Activated CD8-positive, alpha-beta T cell treated with anti-CD3 and anti-CD28 coated beads for 36 hours (primary cell): ENCODE results near the gene NRP1. TPM values are rescaled to one million over a fixed set of nuclear protein-coding genes. Genes with fewer than 3 reads are reported as not detected.

ENCODE experiments used
- ATAC-seq: fragments of 200-7000 bp; cut with Tn5 transposase; one replicate; pipeline ENCODE4 v1.10.0; 2021; ENCODE audit warnings: mild to moderate bottlenecking, moderate library complexity
- CTCF ChIA-PET: fragments of 350-600 bp; sonication (Branson Sonifier 250); formaldehyde crosslinking; loops from one replicate; lab custom pipeline; 2021; ENCODE audit warnings: antibody characterized with exemption; lab: Charles Lee
- POLR2A ChIA-PET: fragments of 350-600 bp; sonication (Branson Sonifier 250); formaldehyde crosslinking; loops from one replicate; lab custom pipeline; 2021; ENCODE audit warnings: antibody characterized with exemption; lab: Charles Lee
- DNase-seq: peaks from one replicate; pipeline ENCODE4 v3.0.0-alpha.2; 2020
- H3K27ac Mint-ChIP-seq: one replicate; pipeline ENCODE4 v1.8.0; 2021; ENCODE audit warnings: mild to moderate bottlenecking, mixed read lengths
- H3K27me3 Mint-ChIP-seq: one replicate; pipeline ENCODE4 v1.8.0; 2021; ENCODE audit warnings: mixed read lengths
- H3K36me3 Mint-ChIP-seq: one replicate; pipeline ENCODE4 v1.8.0; 2021; ENCODE audit warnings: low read depth, mixed read lengths
- H3K4me1 Mint-ChIP-seq: one replicate; pipeline ENCODE4 v1.8.0; 2021; ENCODE audit warnings: low read depth, mixed read lengths
- H3K4me3 Mint-ChIP-seq: one replicate; pipeline ENCODE4 v1.8.0; 2021; ENCODE audit warnings: mild to moderate bottlenecking, moderate library complexity, mixed read lengths
- H3K9me3 Mint-ChIP-seq: one replicate; pipeline ENCODE4 v1.8.0; 2021; ENCODE audit warnings: mixed read lengths
- intact Hi-C: fragments of 100-400 bp; cut with micrococcal nuclease; formaldehyde crosslinking; loops from one replicate; pipeline ENCODE4 v1.10.0; 2022
- total RNA-seq, 2 experiments: library from RNA; stranded (reverse); gene quantifications; one replicate each; pipeline ENCODE4 v1.2.3, GENCODE V29; 2021
- TF ChIP-seq, protein P1 (sequence below): fragments of 200-600 bp; IDR thresholded peaks from one replicate; pipeline ENCODE4 v1.8.0; 2022; ENCODE audit warnings: antibody characterized with exemption, mild to moderate bottlenecking

The NRP1 gene
- total RNA-seq, 2 experiments from 2014 or later, result 0.22 to 0.79 TPM

DNA sequence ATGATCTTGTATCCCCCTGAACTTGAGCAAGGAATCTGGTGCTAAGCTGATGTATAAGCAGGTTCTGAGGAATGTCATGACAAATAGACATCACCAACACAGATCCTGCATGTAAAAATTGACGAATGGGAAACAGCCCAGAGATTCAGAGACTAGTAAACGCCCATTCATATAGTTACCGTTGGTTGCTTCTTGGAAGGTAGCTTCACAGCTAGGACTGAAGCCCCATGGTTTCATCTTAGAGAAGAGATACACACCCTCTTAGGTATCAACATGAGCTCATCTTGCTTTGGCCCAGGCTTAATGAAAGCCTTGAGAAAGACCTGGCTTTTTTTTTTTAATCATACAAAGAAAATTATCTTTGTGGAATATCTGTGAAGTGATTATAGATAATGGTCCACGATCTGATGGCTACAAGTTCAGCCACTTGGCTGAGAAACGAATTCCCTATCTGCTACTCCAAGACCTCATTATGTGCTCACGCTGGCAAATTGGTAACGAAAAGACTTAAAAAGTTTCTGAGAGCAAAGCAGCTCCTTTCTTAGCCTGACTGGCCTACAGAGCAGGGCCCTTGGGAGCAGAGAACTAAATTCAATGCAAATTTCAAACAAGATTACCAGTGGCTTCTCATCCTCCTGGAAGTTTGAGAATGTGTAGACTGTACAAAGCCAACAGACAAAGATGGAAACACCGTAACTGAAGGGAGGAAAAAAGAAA lies 181.1 kb downstream of the NRP1 start:
- CTCF ChIA-PET, result interaction anchor here (0.6 to 3.1 kb wide), 13 partner anchors 10 to 295 kb away, joined by 3 to 14 read pairs (median 4); no protein-coding TSS in a partner anchor
- ATAC-seq (peak; percentile 50), DNase-seq (no peak)
- peak overlapping the region; percentile 21 for H3K27ac Mint-ChIP-seq
- H3K27me3 Mint-ChIP-seq, result peaks cover 4% of the 10 kb centered on the region
- H3K36me3 Mint-ChIP-seq, result no peaks in the 10 kb centered on the region
- peaks cover 37% of the 10 kb centered on the region for H3K4me1 Mint-ChIP-seq
- POLR2A ChIA-PET, result interaction anchor here (1.0 to 3.0 kb wide), 4 partner anchors 10 to 51 kb away, joined by 3 to 23 read pairs (median 6); no protein-coding TSS in a partner anchor
- TF ChIP-seq, protein P1, sequence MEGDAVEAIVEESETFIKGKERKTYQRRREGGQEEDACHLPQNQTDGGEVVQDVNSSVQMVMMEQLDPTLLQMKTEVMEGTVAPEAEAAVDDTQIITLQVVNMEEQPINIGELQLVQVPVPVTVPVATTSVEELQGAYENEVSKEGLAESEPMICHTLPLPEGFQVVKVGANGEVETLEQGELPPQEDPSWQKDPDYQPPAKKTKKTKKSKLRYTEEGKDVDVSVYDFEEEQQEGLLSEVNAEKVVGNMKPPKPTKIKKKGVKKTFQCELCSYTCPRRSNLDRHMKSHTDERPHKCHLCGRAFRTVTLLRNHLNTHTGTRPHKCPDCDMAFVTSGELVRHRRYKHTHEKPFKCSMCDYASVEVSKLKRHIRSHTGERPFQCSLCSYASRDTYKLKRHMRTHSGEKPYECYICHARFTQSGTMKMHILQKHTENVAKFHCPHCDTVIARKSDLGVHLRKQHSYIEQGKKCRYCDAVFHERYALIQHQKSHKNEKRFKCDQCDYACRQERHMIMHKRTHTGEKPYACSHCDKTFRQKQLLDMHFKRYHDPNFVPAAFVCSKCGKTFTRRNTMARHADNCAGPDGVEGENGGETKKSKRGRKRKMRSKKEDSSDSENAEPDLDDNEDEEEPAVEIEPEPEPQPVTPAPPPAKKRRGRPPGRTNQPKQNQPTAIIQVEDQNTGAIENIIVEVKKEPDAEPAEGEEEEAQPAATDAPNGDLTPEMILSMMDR, result no peak
- H3K4me3 Mint-ChIP-seq, result no peak overlapping the region
- intact Hi-C loops, result loop anchor here (10.0 kb wide), 1 partner anchor 359 kb away; no protein-coding TSS in a partner anchor
- no peaks in the 10 kb centered on the region for H3K9me3 Mint-ChIP-seq

DNA sequence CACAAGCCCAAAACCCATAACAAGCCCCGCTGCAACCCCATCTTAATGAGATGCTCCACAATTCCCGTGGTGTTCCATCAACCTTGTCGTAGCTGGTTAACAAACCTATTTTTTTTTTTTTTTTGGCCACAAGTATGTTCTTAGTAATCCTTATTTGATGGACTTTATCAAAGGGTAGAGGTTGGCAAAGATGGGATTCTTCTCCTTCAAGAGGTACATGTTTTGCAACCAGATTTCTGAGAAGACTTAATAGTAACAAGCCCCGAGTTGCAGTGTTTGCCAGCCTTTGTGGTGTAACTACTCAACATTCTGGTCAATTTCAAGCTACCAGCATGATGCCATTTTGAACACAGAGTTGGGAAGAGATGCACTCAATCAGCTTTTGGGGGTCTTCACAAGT lies 181.7 kb downstream of the NRP1 start:
- DNase-seq, result no peak
- intact Hi-C loops, result loop anchor here (10.0 kb wide), 1 partner anchor 358 kb away; no protein-coding TSS in a partner anchor
- peaks cover 3% of the 10 kb centered on the region for H3K9me3 Mint-ChIP-seq
- POLR2A ChIA-PET, result interaction anchor here (1.0 to 3.0 kb wide), 3 partner anchors 9 to 40 kb away, joined by 3 to 23 read pairs (median 8); no protein-coding TSS in a partner anchor
- H3K36me3 Mint-ChIP-seq, result no peaks in the 10 kb centered on the region
- no peak for ATAC-seq
- CTCF ChIA-PET, result interaction anchor here (0.6 to 2.1 kb wide), 5 partner anchors 9 to 294 kb away, joined by 4 to 14 read pairs (median 5); no protein-coding TSS in a partner anchor
- TF ChIP-seq, protein P1, result no peak
- peaks cover 4% of the 10 kb centered on the region for H3K27me3 Mint-ChIP-seq
- no peak overlapping the region for H3K4me3 Mint-ChIP-seq
- H3K4me1 Mint-ChIP-seq, result peaks cover 37% of the 10 kb centered on the region
- no peak overlapping the region for H3K27ac Mint-ChIP-seq

DNA sequence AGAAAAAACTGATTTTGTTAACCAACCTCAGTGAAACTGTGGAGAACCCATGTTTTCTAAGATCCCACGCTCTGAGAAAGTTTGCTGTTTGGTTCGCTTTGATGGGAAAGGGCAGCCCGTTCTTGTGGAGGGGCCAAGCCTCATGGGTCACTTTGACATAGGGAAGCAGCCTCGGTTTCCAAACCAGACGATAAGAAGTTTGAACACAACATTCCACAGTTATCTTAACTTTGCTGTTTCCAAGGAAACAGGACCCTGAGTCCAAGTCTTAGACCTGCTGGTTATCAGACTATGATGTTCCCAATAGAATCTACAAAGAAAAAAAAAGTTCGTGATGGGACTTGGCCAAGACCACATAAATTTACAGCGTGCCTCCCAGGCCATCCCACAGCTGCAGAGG lies 182.3 kb downstream of the NRP1 start:
- POLR2A ChIA-PET, result no interaction called here
- ATAC-seq (no peak), DNase-seq (no peak)
- intact Hi-C loops, result loop anchor here (10.0 kb wide), 1 partner anchor 357 kb away; no protein-coding TSS in a partner anchor
- peaks cover 4% of the 10 kb centered on the region for H3K27me3 Mint-ChIP-seq
- H3K9me3 Mint-ChIP-seq, result peaks cover 5% of the 10 kb centered on the region
- H3K4me3 Mint-ChIP-seq, result no peak overlapping the region
- peaks cover 37% of the 10 kb centered on the region for H3K4me1 Mint-ChIP-seq
- no peak overlapping the region for H3K27ac Mint-ChIP-seq
- H3K36me3 Mint-ChIP-seq, result no peaks in the 10 kb centered on the region
- CTCF ChIA-PET, result interaction anchor here (2.1 kb wide), 1 partner anchor 9 kb away, joined by 8 read pairs; no protein-coding TSS in a partner anchor
- TF ChIP-seq, protein P1, result no peak

DNA sequence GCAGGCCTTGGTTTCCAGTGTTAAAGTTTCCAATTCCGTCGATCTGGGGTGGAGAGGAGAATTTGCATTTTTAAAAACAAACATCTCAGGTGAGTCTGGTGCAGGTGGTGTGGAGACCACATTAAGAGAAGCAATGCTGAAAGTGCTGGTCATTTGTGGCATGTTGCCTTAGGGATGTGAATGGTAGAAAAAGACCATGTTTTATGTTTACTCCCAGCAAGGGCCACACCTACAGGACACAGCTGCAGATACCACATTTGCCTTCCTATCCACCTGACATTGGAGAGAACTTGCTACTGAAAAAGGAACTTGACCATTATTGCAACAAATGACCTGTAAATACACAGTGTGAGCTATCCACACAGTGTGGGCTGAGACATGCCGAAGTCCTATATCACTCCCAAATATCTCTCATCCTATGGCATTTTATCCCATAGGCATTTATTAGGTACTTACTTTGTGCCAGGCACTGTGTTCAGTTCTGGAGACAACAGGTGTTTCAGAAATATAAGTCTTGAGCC lies 183.1 kb downstream of the NRP1 start:
- Mint-ChIP-seq H3K27me3 (peaks cover 4% of the 10 kb centered on the region), H3K4me3 (no peak overlapping the region), H3K9me3 (peaks cover 8% of the 10 kb centered on the region), H3K36me3 (peaks cover 3% of the 10 kb centered on the region), H3K27ac (no peak overlapping the region), H3K4me1 (peaks cover 37% of the 10 kb centered on the region)
- TF ChIP-seq, protein P1, result no peak
- intact Hi-C loops, result loop anchor here (10.0 kb wide), 1 partner anchor 357 kb away; no protein-coding TSS in a partner anchor
- POLR2A ChIA-PET, result interaction anchor here (0.8 to 1.2 kb wide), 2 partner anchors 9 to 16 kb away, joined by 3 read pairs; no protein-coding TSS in a partner anchor
- DNase-seq (no peak), ATAC-seq (no peak)
- CTCF ChIA-PET, result no interaction called here
